ENCODE measurements around the gene C1D.

DNA sequence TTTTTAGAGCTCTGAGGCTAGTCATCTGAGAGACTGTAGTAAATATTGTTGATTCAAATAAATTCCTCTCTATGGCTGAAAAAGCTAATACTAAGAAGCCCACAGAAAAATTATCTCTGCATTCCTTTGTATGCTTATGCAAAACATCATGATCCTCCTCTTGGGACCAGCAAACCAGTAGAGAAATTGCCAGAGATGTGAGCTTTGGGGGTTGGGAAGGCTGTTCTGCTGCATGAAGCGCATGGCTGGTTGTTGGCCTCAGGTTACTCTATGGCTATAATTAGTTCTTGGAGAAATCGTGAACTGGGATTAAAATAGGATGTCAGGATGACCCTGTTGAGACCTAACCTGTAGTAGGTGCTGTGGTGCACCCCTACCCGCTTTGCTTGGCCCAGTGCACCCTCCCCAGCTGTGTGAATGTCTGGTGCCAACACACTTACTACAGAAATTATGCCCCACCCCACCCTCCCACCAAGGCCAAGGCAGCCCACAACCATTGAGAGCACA is 35.5 kb upstream of the C1D start:
- TF ChIP-seq POLR2AphosphoS5 (IDR thresholded peaks at IDR 0.05; ENCODE audit: low read depth, low read length) = no peak
- TF ChIP-seq POLR2A (IDR thresholded peaks at IDR 0.05; ENCODE audit: low read depth, low read length) = no peak
- TF ChIP-seq POU2F2 (IDR thresholded peaks at IDR 0.05; ENCODE audit: low read depth, low read length) = no peak
- TF ChIP-seq PAX5 (IDR thresholded peaks at IDR 0.05; ENCODE audit: insufficient read depth, low read length, severe bottlenecking) = no peak
- TF ChIP-seq TAF1 (IDR thresholded peaks at IDR 0.05; ENCODE audit: low read depth, low read length) = no peak
- TF ChIP-seq SPI1 (IDR thresholded peaks at IDR 0.05; ENCODE audit: low read depth, low read length) = no peak

Measured in GM12891 (cell line).